Uterus (tissue), 4 donors: ENCODE measurements around the gene SETX. TPM values are rescaled to one million over a fixed set of nuclear protein-coding genes. Genes with fewer than 3 reads are reported as not detected.

Experiments
- DNase-seq, 2 donors: peaks; one replicate each; pipeline ENCODE4 v3.0.0-alpha.2; 2019 to 2020
- H3K27ac ChIP-seq, 2 donors: fragments of 200-600 bp; sonication (generic); 1 replicate in 1 of 2; 2 replicates in 1 of 2; pipeline ENCODE4 v1.5.1; 2016 to 2018
- H3K27me3 ChIP-seq, 2 donors: fragments of 200-600 bp; sonication (generic); one replicate each; pipeline ENCODE4 v1.5.1; 2018 to 2019; ENCODE audit warnings: control low read depth in 1 of 2
- H3K36me3 ChIP-seq, 2 donors: fragments of 200-600 bp; sonication (generic); one replicate each; pipeline ENCODE4 v1.5.1; 2019; ENCODE audit warnings: control low read depth in 1 of 2
- H3K4me1 ChIP-seq, 2 donors: fragments of 200-600 bp; sonication (generic); one replicate each; pipeline ENCODE4 v1.5.1; 2018 to 2019; ENCODE audit warnings: control low read depth in 1 of 2
- H3K4me3 ChIP-seq, 2 donors: fragments of 200-600 bp; sonication (generic); 1 replicate in 1 of 2; 2 replicates in 1 of 2; pipeline ENCODE4 v1.5.1; 2018 to 2019; ENCODE audit warnings: mild to moderate bottlenecking in 1 of 2
- H3K9me3 ChIP-seq, 2 donors: fragments of 200-600 bp; sonication (generic); one replicate each; pipeline ENCODE4 v1.5.1; 2019; ENCODE audit warnings: control low read depth in 1 of 2
- CTCF ChIP-seq, 4 experiments: fragments of 200-600 bp in 2 of 4; fragments of 450-650 bp in 2 of 4; sonication (generic) in 2 of 4; IDR thresholded peaks; one replicate each; pipeline ENCODE4 v1.5.1; 2016 to 2019; ENCODE audit warnings: antibody characterized with exemption in 4 of 4, mild to moderate bottlenecking in 2 of 4, moderate library complexity in 1 of 4
- POLR2A ChIP-seq, 2 donors: fragments of 450-650 bp; IDR thresholded peaks; one replicate each; pipeline ENCODE4 v1.6.1; 2016; ENCODE audit warnings: antibody characterized with exemption in 2 of 2, mild to moderate bottlenecking in 1 of 2, moderate library complexity in 1 of 2
- intact Hi-C: fragments of 100-400 bp; cut with DNase I; formaldehyde crosslinking; loops from one replicate; pipeline ENCODE4 v1.15.1; 2023; ENCODE audit warnings: low total_unique reads
- total RNA-seq, 4 donors: library from RNA; depleted of rRNA in 3 of 4; stranded (reverse); fragments of >200 nt in 3 of 4; gene quantifications; one replicate each; pipeline versions ENCODE4 v1.1.0 to v1.2.4, GENCODE V29; 2014 to 2023
- donor health status: DM: yes; HTN: yes; CAD: no.

SETX gene
- total RNA-seq, 4 donors from 2014 or later: 36.5 to 117 (median 60.4) TPM

GRCh38 chr9:132341177-132341840, 13.5 kb downstream of the SETX start:
- H3K27me3 ChIP-seq: no peaks in the 10 kb centered on the region
- no peaks in the 10 kb centered on the region for H3K36me3 ChIP-seq
- H3K27ac ChIP-seq: no peak overlapping the region
- no peaks in the 10 kb centered on the region for H3K4me1 ChIP-seq
- intact Hi-C loops: no loop called here
- no peak for DNase-seq
- no peak for TF ChIP-seq POLR2A (IDR thresholded peaks at IDR 0.05)
- no peak for TF ChIP-seq CTCF (IDR thresholded peaks at IDR 0.05)
- no peak overlapping the region for H3K4me3 ChIP-seq
- H3K9me3 ChIP-seq: no peaks in the 10 kb centered on the region

- intact Hi-C loops: no loop called here
- no peaks in the 10 kb centered on the region for H3K36me3 ChIP-seq
- no peak for TF ChIP-seq CTCF (IDR thresholded peaks at IDR 0.05)
- TF ChIP-seq POLR2A (IDR thresholded peaks at IDR 0.05): no peak
- H3K4me3 ChIP-seq: no peak overlapping the region
- no peak for DNase-seq
- no peak overlapping the region for H3K27ac ChIP-seq
- H3K27me3 ChIP-seq: no peaks in the 10 kb centered on the region
- H3K9me3 ChIP-seq: no peaks in the 10 kb centered on the region
- H3K4me1 ChIP-seq: no peaks in the 10 kb centered on the region
Measured at GRCh38 chr9:132334364-132334763, 20.4 kb downstream of the SETX start.

GRCh38 chr9:132333556-132333955, 21.2 kb downstream of the SETX start:
- no peaks in the 10 kb centered on the region for H3K36me3 ChIP-seq
- no peak overlapping the region for H3K27ac ChIP-seq
- no peaks in the 10 kb centered on the region for H3K27me3 ChIP-seq
- intact Hi-C loops: no loop called here
- DNase-seq: no peak
- no peaks in the 10 kb centered on the region for H3K4me1 ChIP-seq
- H3K9me3 ChIP-seq: no peaks in the 10 kb centered on the region
- TF ChIP-seq POLR2A (IDR thresholded peaks at IDR 0.05): no peak
- no peak for TF ChIP-seq CTCF (IDR thresholded peaks at IDR 0.05)
- no peak overlapping the region for H3K4me3 ChIP-seq

- Histone ChIP-seq H3K27ac (no peak overlapping the region), H3K27me3 (no peaks in the 10 kb centered on the region), H3K4me3 (no peak overlapping the region), H3K4me1 (no peaks in the 10 kb centered on the region), H3K36me3 (no peaks in the 10 kb centered on the region), H3K9me3 (no peaks in the 10 kb centered on the region)
- TF ChIP-seq CTCF (IDR thresholded peaks at IDR 0.05): no peak
- TF ChIP-seq POLR2A (IDR thresholded peaks at IDR 0.05): no peak
- intact Hi-C loops: no loop called here
- DNase-seq: no peak
Measured at GRCh38 chr9:132328580-132328979, 26.2 kb downstream of the SETX start.

- no peak for TF ChIP-seq POLR2A (IDR thresholded peaks at IDR 0.05)
- TF ChIP-seq CTCF (IDR thresholded peaks at IDR 0.05): no peak
- Histone ChIP-seq H3K9me3 (no peaks in the 10 kb centered on the region), H3K4me1 (no peaks in the 10 kb centered on the region), H3K27me3 (no peaks in the 10 kb centered on the region), H3K27ac (no peak overlapping the region), H3K4me3 (no peak overlapping the region), H3K36me3 (no peaks in the 10 kb centered on the region)
- intact Hi-C loops: no loop called here
- DNase-seq: no peak
Measured at GRCh38 chr9:132327537-132327936, 27.2 kb downstream of the SETX start.
